GM18502 (cell line): ENCODE results near the gene CACNG6.

Experiments used
- ATAC-seq: cut with Tn5 transposase; IDR thresholded peaks from one replicate; pipeline ENCODE4 v1.9.1; 2021; ENCODE audit warnings: mild to moderate bottlenecking; ENCODE audit not compliant: unreplicated experiment, poor library complexity

CACNG6 gene

GRCh38 chr19:53994811-53995210 is 3.4 kb downstream of the CACNG6 start:
- no peak for ATAC-seq

- no peak for ATAC-seq
These were observed 6.8 kb downstream of the CACNG6 start for GRCh38 chr19:53998223-53998622.

GRCh38 chr19:53999694-54000093 is 8.3 kb downstream of the CACNG6 start:
- no peak for ATAC-seq

GRCh38 chr19:54001496-54001895 is 10.1 kb downstream of the CACNG6 start:
- no peak for ATAC-seq

- ATAC-seq: no peak
These were observed 11.3 kb downstream of the CACNG6 start for GRCh38 chr19:54002495-54003315.

- no peak for ATAC-seq
These were observed 18.0 kb downstream of the CACNG6 start for GRCh38 chr19:54009440-54009839.

GRCh38 chr19:54010474-54010873 is 19.0 kb downstream of the CACNG6 start:
- no peak for ATAC-seq

GRCh38 chr19:54011507-54012211 is 20.2 kb downstream of the CACNG6 start:
- ATAC-seq: no peak

- no peak for ATAC-seq
These were observed 22.4 kb downstream of the CACNG6 start for GRCh38 chr19:54013866-54014265.

GRCh38 chr19:54014920-54015560 is 23.6 kb downstream of the CACNG6 start:
- no peak for ATAC-seq

GRCh38 chr19:54017261-54017660 is 25.8 kb downstream of the CACNG6 start:
- ATAC-seq: no peak

- no peak for ATAC-seq
These were observed 29.9 kb downstream of the CACNG6 start for GRCh38 chr19:54021363-54021762.

GRCh38 chr19:54021932-54022331 is 30.5 kb downstream of the CACNG6 start:
- ATAC-seq: no peak

- ATAC-seq: no peak
These were observed 31.8 kb downstream of the CACNG6 start for GRCh38 chr19:54023191-54023590.

GRCh38 chr19:54024660-54025059 is 33.2 kb downstream of the CACNG6 start:
- ATAC-seq: no peak

GRCh38 chr19:54026656-54027055 is 35.2 kb downstream of the CACNG6 start:
- no peak for ATAC-seq

- no peak for ATAC-seq
These were observed 37.9 kb downstream of the CACNG6 start for GRCh38 chr19:54029301-54029700.

GRCh38 chr19:54029930-54030490 is 38.6 kb downstream of the CACNG6 start:
- ATAC-seq: no peak

GRCh38 chr19:54030895-54031586 is 39.6 kb downstream of the CACNG6 start:
- no peak for ATAC-seq
